Ectodermal cell (in vitro differentiated cells): ENCODE data around the gene STIL.

Source experiments
- H3K27ac ChIP-seq: 2 replicates; pipeline ENCODE4 v1.7.0; 2013; ENCODE audit warnings: mild to moderate bottlenecking, low read depth, low read length; ENCODE audit not compliant: insufficient read depth, poor library complexity, severe bottlenecking
- H3K27me3 ChIP-seq: 2 replicates; pipeline ENCODE4 v1.7.0; 2013; ENCODE audit warnings: mild to moderate bottlenecking, low read length; ENCODE audit not compliant: insufficient read depth, control insufficient read depth, poor library complexity, severe bottlenecking
- H3K36me3 ChIP-seq: one replicate; pipeline ENCODE4 v1.7.0; 2013; ENCODE audit warnings: low read length; ENCODE audit not compliant: control insufficient read depth, insufficient read depth
- H3K4me1 ChIP-seq: one replicate; pipeline ENCODE4 v1.7.0; 2013; ENCODE audit warnings: low read length; ENCODE audit not compliant: control insufficient read depth, insufficient read depth
- H3K4me3 ChIP-seq: 2 replicates; pipeline ENCODE4 v1.7.0; 2013; ENCODE audit warnings: low read depth, low read length, control low read depth; ENCODE audit not compliant: insufficient read depth
- H3K9me3 ChIP-seq: 2 replicates; pipeline ENCODE4 v1.7.0; 2013; ENCODE audit warnings: mild to moderate bottlenecking, low read length, moderate library complexity; ENCODE audit not compliant: control insufficient read depth
- WGBS, 2 experiments: methylation state at CpG; one replicate each; pipeline ENCODE4 v1.1.7; 2013; ENCODE audit warnings: missing lambda C conversion rate in 2 of 2; 5-methylcytosine and 5-hydroxymethylcytosine counted together

STIL gene

DNA sequence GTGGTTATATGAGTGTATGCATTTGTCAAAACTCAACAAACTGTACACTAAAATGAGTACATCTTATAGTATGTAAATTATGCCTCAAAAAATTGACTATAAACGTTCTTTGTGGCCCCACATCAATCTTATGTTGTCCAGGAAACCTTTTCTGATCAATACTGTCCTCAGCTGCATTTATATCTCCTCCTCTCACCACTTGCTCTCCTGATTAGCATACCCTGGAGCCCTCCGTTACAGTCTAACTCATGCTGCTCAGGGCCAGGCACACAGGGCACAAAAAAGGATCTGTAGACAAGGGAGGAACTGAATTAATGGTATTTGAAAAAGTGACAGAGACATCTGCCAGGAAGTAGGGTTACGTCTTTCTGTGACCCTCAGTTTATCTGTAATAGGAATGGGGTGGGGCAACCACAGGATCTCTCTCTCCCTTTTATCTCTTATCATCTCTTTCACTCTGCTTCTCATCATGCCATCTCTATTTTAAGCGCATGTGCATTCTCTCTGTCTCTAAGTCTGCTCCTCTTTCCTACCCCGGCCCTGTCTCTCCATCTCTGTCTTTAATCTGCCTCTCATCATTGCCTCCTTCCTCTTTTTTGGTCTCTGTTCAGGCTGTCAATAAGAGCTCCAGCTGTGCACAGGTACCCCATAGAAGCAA is 74.9 kb downstream of the STIL start:
- Histone ChIP-seq H3K4me3 (no peak overlapping the region), H3K27ac (no peak overlapping the region), H3K9me3 (no peaks in the 10 kb centered on the region), H3K4me1 (no peaks in the 10 kb centered on the region), H3K27me3 (peaks cover 33% of the 10 kb centered on the region), H3K36me3 (no peaks in the 10 kb centered on the region)
- WGBS, 2 experiments, result 80 to 81% methylated on average over 5 of the region's 5 CpGs

DNA sequence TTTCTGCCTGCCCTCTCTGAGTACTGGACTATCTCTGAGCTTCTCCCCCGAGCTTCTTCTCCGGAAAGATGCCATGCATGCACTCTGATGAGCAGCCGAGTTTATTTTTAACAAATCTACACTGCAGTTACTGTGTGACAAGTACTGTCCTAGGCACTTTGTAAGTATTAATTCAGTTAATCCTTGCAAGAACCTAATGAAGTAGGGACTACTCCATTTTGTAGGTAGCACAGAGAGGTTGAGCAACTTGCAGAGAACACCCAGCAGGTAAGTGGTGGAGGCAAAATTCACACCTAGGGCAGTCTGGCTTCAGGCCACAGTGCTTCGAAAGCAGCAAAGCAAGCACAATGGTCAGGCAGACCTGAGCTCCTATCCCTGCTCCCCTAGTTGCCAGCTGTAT is 78.1 kb downstream of the STIL start:
- Histone ChIP-seq H3K9me3 (no peaks in the 10 kb centered on the region), H3K27ac (no peak overlapping the region), H3K27me3 (peaks cover 57% of the 10 kb centered on the region), H3K4me1 (peaks cover 8% of the 10 kb centered on the region), H3K36me3 (no peaks in the 10 kb centered on the region), H3K4me3 (no peak overlapping the region)
- whole genome bisulfite sequencing, 2 experiments, result 81 to 90% methylated on average over 4 of the region's 4 CpGs

DNA sequence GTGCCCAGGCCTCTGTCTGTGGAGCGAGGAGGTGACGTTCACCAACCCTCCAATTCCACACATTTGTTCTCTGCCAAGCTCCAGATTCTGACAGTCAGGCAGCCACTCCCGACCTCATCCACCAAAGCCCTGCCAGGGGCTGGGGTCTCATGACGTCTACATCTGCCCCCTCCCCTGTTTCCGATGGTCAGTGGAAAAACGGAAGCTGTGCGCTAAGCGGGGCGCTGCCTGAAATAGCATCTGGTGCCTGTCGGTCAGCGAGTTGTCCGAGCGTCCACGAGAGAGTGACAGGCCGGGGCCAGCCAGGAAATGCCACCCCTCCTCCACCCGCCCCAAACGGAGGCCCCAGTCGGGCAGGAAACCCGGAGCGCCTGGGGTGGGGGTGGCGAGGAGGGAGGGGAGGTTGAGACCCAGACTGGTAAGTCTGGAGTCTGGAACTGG is 78.7 kb downstream of the STIL start:
- no peak overlapping the region for H3K27ac ChIP-seq
- H3K27me3 ChIP-seq, result peaks cover 63% of the 10 kb centered on the region
- no peak overlapping the region for H3K4me3 ChIP-seq
- no peaks in the 10 kb centered on the region for H3K36me3 ChIP-seq
- H3K4me1 ChIP-seq, result peaks cover 10% of the 10 kb centered on the region
- WGBS, 2 experiments, result 17% methylated on average over 21 of the region's 21 CpGs
- no peaks in the 10 kb centered on the region for H3K9me3 ChIP-seq

DNA sequence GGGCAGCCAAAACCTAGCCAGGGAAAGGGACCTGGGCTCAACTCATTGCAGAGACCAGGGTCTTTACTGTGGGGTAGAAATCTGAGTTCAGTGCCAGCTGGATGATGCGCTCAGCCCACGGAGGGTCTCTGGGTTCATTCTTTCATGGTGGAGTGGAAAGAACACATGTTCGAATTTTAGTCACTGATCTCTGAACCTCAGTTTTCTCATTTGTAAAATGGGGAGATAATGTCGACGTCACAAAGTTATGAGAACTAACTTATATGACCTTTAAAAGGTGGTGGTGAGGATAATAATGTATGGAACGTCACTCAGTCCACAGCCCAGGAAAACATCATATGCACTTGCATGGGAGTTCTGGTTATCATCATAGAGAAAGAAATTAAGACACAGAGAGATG is 80.8 kb downstream of the STIL start:
- H3K27ac ChIP-seq, result no peak overlapping the region
- no peak overlapping the region for H3K4me3 ChIP-seq
- no peaks in the 10 kb centered on the region for H3K36me3 ChIP-seq
- H3K9me3 ChIP-seq, result no peaks in the 10 kb centered on the region
- 74 to 77% methylated on average over 6 of the region's 6 CpGs for WGBS, 2 experiments
- H3K27me3 ChIP-seq, result peaks cover 83% of the 10 kb centered on the region
- peaks cover 19% of the 10 kb centered on the region for H3K4me1 ChIP-seq

DNA sequence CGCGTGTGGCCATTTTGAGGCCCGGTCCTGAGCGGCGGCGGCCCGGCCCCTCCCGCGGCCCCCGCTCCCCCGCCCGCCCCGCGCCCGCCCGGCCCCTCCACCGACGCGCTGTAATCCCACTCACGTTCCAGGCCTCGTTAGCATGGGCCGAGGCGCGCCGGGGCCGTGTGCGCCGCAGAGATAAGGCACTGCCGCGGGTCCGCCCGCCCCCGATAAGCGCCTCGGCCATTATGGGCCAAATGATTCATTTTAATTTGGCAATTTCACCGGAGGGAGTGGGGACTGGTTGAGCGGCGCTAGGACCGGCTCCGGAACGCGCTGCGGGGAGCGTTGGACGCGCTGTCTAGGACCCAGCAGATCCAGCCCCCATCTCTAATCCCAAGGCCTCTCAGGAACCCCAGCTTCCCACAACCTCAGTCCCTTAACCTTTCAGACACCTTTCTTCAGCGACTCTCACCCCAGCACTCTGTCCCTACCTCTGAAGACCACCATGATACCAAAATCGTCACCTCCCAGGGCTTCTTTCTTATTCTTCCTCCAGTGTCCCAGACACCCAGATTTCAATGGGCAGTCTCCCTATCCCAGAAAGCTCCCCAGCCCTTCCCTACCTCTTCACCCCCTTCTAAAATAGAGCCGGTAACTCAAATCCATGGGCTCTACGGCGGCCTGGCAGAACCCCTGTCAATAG is 81.6 kb downstream of the STIL start, which contains the start of gene TAL1:
Gene TAL1, minus strand, starts transcription at position 39 of the 688 bp plus-strand sequence. CDS start 6,337 bp downstream, outside the sequence.
- H3K4me3 ChIP-seq, result no peak within 1 kb of the TSS
- WGBS, 2 experiments, result 1% methylated on average over 51 of the region's 51 CpGs
- H3K36me3 ChIP-seq, result no peaks in the 10 kb centered on the region
- no peak within 1 kb of the TSS for H3K27ac ChIP-seq
- peaks cover 19% of the 10 kb centered on the region for H3K4me1 ChIP-seq
- H3K9me3 ChIP-seq, result no peaks in the 10 kb centered on the region
- H3K27me3 ChIP-seq, result peaks cover 92% of the 10 kb centered on the region

DNA sequence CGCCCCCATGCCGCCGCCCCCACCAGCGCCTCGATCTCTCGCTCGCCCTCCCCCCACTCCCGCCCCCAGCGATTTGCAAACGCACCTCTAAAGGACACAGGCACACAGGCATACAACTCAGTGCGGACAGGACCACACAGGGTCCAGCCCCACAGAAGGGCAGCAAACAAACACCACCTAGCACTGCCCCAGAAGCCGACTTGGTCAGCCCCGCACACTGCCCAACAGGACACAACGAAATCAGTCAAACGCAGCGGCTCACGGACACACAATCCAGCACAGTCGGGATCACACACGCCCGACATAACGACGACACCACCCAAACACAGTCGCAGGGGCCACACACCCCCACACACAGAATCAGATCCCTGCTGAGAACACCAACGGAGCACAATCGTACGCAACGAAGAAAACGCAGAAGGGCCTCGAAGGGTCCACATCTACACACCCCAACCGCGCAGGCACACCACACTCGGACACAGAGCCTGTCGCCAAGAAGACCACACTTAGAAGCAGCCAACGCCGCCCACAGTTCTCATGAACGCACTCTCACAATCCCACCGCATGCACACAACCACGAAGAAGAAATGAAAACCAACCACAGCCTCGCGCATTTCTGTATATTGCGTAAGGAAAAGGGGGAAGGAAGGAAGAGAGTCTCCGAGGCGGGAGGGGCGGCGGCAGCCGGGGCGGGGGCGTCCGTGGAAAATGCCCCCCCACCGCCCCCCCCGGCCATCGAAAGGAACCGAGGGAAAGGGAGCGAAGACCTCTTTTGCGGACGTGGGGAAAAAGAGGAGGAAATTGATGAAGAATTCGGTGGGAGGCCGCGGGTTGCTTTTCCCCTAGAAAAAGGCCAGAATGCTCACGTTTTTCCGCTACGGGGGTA is 82.4 kb downstream of the STIL start:
- H3K4me1 ChIP-seq, result peaks cover 19% of the 10 kb centered on the region
- WGBS, 2 experiments, result 1% methylated on average over 58 to 61 of the region's 62 CpGs

DNA sequence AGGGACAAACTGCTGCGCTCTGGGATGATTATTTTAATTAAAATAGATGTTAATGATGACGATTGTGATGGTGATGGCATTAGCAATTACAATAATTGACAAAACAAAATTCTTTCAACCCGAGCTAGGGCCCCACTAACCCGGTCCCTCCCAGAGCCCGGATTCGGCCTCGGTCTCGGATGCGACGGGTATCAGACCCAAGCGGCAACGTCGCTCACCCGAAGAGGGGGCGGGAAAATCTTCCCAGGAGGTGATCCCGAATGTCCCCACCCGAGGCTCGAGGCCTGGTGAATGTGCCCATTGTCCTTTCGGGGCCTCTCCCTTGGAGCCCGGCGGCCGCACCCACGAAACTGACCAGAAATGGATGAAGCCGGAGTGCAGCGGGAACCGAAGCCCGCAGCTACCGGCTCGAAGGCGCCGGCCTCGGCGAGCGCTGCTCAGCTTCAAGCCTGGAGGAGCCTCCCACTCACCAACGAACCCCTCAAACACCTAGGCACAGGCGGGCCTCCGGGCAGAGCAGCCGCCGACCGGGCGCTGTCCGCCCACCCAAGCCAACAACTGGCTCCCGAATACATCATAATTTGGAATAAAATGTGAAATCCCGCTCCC is 83.2 kb downstream of the STIL start:
- Histone ChIP-seq H3K4me1 (peaks cover 21% of the 10 kb centered on the region), H3K36me3 (no peaks in the 10 kb centered on the region), H3K9me3 (no peaks in the 10 kb centered on the region), H3K27me3 (peaks cover 100% of the 10 kb centered on the region), H3K4me3 (no peak overlapping the region), H3K27ac (no peak overlapping the region)
- WGBS, 2 experiments, result 0% methylated on average over 43 to 44 of the region's 44 CpGs

More for the DNA sequence above, 82.4 kb downstream of the STIL start:
- no peaks in the 10 kb centered on the region for H3K9me3 ChIP-seq
- H3K27me3 ChIP-seq, result peaks cover 100% of the 10 kb centered on the region
- no peak overlapping the region for H3K4me3 ChIP-seq
- H3K36me3 ChIP-seq, result no peaks in the 10 kb centered on the region
- H3K27ac ChIP-seq, result no peak overlapping the region

DNA sequence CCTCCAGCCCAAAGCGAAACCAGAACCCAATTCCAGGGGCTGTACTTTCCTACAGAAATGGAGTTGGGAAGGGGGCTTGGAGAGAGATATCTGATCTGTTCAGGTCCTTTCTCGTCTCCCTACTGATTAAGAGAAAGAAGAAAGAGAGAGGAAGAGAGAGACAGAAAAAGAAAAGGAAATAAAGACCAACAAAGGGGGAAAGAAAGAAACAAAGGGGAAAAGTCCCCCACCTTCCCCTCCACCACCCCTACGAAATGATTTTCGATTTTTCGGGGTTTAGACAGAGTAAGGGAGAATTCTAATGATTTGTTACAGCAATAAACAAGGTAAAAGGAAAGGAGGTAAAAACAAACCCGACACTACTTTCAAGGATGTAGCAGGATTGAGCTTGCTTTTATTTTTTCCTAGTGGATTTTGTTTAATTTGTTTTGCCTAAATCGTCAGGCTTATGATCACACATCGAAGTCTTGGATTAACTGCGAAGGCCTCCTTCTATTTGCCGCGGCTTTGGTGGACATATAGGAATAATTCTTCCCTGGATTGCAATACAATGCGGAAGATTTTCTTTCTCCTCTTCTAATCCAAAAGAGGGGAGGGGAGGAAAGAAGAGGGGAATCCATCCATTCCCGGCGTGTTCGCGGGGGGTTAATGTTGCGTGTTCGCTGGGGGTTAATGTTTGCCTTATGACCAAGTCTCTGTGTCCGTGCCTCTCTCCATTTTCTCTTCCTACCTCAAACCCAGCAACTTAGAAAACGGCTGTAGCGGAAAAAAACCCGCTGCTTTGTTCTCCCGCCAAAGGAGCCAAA is 83.9 kb downstream of the STIL start:
- Histone ChIP-seq H3K4me3 (no peak overlapping the region), H3K9me3 (no peaks in the 10 kb centered on the region), H3K4me1 (peaks cover 21% of the 10 kb centered on the region), H3K36me3 (no peaks in the 10 kb centered on the region), H3K27ac (no peak overlapping the region), H3K27me3 (peaks cover 100% of the 10 kb centered on the region)
- 2 to 3% methylated on average over 14 to 22 of the region's 23 CpGs for WGBS, 2 experiments

DNA sequence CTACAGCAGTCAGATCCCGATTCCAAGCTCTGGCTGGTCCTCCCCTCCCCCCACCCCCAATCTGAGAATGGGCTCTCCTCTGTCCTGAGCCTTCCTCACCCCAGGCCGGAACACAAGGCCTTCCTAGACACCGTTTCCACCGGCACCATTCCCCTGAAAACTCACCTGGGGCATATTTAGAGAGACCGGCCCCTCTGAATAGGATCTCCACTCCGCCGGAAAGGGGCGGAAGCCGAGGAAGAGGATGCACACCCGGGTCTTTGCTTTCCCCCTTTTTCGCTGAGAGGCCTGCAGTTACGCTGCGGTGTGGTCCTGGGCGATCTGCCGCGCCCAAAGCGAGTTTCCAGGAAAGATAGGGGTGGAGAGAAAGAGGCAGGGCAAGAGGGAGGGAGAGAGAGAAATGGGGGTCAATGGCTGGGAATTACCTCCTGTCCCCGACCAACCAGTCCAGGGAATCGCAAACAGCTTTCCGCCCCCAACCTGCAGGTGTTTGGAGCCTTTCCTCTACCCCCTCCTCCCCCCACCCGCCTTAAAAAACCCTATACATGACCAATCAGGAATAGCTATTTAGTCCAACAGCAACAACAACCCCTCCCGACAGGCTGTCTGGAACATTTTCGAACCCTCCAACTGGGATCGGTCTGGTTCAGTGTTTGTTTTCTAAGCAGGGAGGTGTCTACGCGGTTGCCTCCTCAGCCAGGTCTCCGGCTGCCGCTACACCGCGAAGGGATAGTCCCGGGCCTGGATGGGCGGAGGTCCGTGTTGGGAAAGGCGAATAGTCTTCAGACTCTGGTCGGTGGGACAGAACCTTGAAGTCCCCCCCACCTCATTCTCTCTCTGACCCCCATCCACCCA is 84.7 kb downstream of the STIL start:
- Histone ChIP-seq H3K4me1 (peaks cover 21% of the 10 kb centered on the region), H3K27me3 (peaks cover 100% of the 10 kb centered on the region), H3K4me3 (no peak overlapping the region), H3K27ac (no peak overlapping the region), H3K9me3 (no peaks in the 10 kb centered on the region), H3K36me3 (no peaks in the 10 kb centered on the region)
- 2 to 3% methylated on average over 35 of the region's 35 CpGs for WGBS, 2 experiments
